LNCaP clone FGC (cell line): ENCODE measurements around the gene PPP3CA.

ENCODE experiments used
- DNase-seq: peaks from one replicate; pipeline ENCODE4 v3.0.0-alpha.2; 2011; ENCODE audit warnings: low read depth
- H3K4me3 ChIP-seq: 2 replicates; pipeline ENCODE4 v1.5.1; 2011; ENCODE audit warnings: mild to moderate bottlenecking, low read depth, low read length, control low read depth
- CTCF ChIP-seq: IDR thresholded peaks from 2 replicates; pipeline ENCODE4 v1.5.1; 2012; ENCODE audit warnings: mild to moderate bottlenecking; ENCODE audit not compliant: control insufficient read depth, insufficient read depth; ENCODE audit errors: extremely low read depth

PPP3CA gene

GRCh38 chr4:101262683-101263082 lies 84.6 kb downstream of the PPP3CA start:
- no peak for DNase-seq
- TF ChIP-seq CTCF, result no peak
- no peak overlapping the region for H3K4me3 ChIP-seq

DNA sequence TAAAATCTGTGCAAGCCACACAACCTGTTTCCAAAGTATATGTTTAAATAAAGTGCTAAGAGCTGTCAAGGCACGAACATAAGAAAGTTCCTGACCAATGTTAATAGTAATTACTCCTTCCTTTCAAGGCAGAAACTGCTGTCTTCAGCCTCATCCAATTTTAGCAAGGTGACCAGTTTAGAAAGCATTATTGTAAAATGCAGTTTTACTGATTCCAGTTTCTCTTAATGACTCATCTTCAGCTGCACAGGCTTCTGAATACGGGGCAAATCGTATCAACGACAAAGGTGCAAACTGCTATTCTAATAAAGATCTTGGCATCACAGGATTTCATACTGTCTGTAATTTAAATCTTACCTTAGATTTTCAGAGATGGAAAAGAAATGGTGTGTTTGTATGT lies 87.5 kb downstream of the PPP3CA start:
- no peak overlapping the region for H3K4me3 ChIP-seq
- no peak for TF ChIP-seq CTCF
- no peak for DNase-seq

DNA sequence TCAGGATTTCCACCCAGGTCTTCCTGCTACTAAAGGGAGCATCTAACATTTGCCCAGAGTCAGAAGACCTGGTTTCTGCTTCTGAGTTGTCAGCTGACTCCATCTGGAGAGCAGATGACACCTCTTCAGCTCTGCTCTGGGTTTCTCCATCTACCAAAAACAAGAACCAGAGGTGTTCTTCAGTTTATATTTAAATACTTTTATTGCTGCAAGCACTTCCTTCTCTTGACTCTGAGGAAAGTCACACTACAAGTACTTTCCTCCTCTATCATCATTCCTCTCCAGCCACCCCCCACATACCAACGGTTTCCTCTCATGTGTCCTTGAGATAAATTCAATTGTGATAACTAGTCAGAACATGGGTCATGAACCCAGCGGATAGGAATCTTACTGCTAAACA lies 88.4 kb downstream of the PPP3CA start:
- no peak for TF ChIP-seq CTCF
- no peak overlapping the region for H3K4me3 ChIP-seq
- no peak for DNase-seq

DNA sequence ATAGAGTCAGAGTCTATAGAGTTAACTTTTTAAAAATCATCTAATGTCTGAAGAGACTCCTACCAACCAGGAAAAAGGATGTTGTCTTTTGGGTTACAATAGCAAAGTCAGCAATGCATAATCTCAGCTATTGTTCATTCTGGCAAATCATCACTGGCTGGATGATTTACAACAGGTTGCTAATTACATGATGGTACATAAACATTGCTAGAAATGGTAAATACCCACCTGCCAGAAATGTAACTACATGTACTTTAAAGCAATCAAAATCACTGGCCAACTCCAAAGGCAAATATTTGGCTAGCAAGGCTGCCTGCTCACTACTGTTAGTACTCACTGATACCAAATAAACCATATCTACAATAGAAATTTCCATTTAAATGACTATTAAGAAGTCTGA lies 91.1 kb downstream of the PPP3CA start:
- DNase-seq, result peak; percentile 100
- no peak overlapping the region for H3K4me3 ChIP-seq
- TF ChIP-seq CTCF, result no peak

DNA sequence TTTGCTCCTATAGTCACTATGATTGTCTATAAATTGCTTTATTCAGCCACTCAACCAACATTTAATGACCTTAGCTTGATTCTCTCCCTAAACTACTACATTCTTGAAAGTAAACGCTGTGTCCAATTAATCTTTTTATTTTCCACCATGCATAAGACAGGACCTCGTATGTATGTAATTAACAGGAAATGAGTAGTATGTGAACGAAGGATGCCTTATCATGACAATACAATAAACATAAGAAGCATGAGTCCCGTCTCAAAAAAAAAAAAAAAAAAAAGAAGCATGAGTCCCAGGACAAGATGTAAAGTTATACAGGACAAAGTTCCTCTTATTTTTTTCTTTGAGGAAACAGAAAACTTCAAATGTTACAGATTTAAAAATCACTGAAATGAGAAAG lies 92.5 kb downstream of the PPP3CA start:
- TF ChIP-seq CTCF, result no peak
- DNase-seq, result no peak

GRCh38 chr4:101253121-101253520 lies 94.2 kb downstream of the PPP3CA start:
- TF ChIP-seq CTCF, result no peak
- DNase-seq, result no peak

More for the DNA sequence above, 92.5 kb downstream of the PPP3CA start:
- H3K4me3 ChIP-seq, result peak overlapping the region; percentile 21; the same call in 1 of the 2 replicates

GRCh38 chr4:101252721-101253120 lies 94.6 kb downstream of the PPP3CA start:
- TF ChIP-seq CTCF, result no peak
- H3K4me3 ChIP-seq, result peak overlapping the region; percentile 14; the same call in 1 of the 2 replicates
- no peak for DNase-seq

More at GRCh38 chr4:101253121-101253520, 94.2 kb downstream of the PPP3CA start:
- peak overlapping the region; percentile 14; the same call in 1 of the 2 replicates for H3K4me3 ChIP-seq
